HG03196 (cell line): ENCODE data around the gene PARD3B.

Experiments
- ATAC-seq: cut with Tn5 transposase; IDR thresholded peaks from one replicate; pipeline ENCODE4 v1.9.1; 2021; ENCODE audit not compliant: unreplicated experiment

The PARD3B gene

DNA sequence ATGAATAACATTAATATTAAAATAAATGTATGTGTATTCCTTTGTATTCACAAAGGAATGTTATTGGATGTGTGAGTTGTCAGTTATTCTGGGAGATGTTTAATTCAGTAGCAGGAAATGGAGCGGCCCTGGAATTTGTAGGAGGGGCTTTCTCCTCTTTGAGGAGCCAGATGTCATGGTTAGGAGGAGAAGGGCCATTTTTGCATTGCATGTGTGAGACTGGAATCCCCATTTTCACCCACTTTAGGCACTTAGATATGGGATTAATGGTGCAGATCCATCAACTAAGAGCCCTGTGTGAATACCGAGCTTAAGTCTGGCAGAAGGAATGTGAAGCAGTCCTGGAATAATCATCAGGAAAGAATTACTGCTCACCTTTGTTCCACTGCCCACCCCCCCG, 439.2 kb downstream of the PARD3B start:
- no peak for ATAC-seq

DNA sequence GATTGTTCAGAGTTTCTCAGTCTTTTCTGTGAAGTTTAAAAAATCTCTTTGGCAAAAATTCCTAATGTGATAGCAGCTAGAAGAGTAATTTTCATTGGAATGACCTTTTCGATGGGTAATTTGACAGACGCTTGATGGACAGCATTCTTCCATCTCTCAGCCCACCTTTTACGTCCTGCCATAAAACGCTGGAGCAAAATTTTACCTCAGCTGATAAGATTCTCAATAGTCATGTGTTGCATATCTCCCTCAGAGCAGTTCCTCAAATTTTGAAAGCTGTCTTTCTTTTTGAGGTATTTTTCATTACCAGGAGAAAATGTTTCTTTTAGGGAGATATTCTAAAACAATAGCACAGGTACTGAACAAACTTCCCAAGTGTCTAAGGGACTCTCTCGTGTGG, 441.4 kb downstream of the PARD3B start:
- no peak for ATAC-seq

DNA sequence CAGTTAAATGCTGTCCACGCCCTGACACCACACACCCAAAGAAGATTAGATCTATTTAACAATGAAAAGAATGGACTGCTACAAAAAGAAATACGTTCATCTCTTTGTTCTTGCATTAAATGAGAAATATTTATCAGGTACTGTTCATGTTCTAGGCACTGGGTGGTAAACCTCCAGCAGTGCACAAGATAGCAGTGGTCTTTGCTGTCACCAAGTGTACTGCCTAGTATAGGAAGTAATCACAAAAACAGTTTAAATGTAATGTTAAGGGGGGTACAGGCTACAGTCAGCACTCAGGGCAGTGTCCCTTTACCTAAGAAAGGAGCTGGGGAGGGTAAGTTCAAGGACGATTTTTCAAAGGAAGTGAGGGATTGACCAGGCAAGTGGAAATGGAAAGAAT, 443.6 kb downstream of the PARD3B start:
- ATAC-seq, result no peak

DNA sequence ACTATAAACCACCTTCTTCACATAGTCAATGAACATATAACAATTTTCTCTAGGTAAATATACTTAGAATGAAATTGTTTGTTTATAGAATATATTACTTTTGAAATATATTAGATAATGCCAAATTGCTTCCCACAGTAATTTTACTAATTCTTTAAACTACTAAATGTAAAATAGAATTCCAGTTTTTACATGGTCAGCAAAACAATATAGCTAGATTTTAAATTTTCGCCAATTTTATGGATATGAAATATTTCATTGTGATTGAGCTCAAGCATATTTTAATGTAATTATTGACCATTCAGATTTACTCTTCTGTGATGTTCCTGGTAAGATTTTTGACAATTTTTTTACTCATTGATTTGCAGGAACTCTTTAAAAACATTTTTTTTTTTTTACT, 444.6 kb downstream of the PARD3B start:
- ATAC-seq, result no peak

DNA sequence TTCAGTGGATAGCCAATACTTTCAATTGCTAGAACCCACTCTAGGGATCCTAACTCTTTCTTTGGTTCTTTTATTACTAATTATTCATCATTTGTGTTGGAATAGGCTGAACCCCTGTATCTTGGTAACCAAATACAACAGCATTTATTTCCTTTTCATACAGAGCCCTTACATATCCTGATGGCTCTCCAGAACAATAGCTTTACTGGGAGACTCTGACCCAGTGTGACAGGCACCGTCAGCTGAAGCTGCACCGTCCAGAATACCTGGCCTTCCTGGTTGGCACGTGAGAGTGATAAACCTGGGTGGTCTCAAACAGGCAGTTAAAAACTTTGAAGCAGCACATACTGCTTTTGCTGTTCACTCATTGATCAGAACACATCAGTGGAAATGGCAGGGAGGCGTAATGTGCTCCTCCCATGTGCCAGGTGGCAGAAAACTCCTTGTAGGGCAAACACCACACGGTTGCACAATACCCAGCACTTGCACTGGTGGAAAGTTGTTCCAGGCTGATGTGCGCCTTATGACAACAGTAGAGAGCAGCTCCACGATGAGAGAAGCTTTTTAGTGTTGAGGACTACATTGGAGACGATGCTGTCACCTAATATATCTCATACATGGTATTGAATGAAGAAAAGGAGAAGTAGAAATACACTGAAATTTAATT, 456.2 kb downstream of the PARD3B start:
- ATAC-seq, result no peak

DNA sequence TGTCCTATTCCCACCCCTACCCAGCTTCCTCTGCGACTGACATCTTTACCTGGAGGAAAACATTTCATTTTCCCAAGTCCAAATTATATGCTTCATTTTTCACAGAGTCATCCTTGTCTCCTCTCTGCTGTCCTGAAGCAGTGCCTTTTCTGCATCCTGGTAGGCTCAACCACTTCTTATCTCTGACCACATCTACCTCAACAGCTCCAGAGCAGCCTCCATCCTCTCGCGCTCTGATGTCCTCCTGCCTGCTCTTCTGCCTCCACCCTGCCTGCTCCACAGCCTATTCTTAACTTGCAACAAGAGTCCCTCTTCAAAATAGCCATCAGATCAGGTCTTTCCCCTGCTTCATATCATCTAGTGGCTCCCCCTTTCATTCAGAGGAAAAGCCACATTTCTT, 457.1 kb downstream of the PARD3B start:
- no peak for ATAC-seq

DNA sequence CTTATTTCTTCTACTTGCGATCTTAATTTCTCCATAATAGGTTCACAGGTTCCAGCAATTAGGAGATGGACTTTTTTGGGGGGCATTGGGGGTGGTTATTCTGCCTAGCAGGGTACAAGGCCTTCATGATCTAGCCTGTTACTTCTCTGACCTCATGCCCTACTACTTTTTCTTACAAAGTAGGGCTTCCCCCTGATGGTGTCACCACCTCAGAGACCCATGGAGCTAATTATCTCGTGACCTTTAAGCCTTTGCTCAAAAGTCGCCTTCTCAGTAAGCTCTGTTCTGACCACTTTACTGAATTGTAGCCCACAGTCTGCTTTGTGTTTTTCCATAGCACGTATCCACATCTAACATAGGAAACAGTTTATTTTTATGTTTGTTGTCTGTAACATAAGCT, 458.0 kb downstream of the PARD3B start:
- ATAC-seq, result no peak

DNA sequence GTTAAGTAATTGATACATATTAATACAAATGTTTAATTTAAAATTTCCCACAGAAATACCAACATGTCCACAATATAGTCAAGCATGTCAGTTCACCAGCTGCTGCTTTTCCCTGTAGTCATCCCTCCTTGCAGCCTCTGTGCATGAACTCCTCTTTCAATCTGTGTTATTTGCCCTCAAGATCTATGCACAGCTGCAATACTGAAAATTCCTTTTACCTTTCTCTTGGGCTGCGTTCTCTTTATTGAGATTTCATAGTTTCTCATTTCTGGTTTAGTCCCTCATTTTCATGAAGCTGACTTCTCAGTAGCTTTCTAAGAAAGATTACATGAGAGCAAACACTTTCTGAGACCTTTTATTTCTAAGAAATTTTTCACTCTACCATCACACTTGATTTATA, 464.9 kb downstream of the PARD3B start:
- ATAC-seq, result no peak

DNA sequence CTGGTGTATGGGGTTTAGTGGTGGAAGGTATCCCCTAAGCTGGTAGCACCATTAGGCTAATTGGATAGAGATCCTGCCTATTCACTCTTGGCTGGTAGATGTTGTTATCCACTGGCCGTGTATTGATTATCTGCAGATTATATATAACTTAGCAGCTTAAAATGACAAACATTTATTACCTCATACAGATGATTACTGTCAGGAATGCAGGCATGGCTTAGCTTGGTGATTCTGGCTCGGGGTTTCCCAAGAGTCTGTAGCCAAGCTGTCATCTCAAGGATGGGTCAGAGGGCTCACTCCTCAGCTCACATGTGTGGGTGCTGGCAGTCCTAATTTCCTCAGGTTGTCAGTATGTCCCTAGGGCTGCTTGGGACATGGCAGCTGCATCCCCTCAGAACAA, 465.8 kb downstream of the PARD3B start:
- no peak for ATAC-seq

DNA sequence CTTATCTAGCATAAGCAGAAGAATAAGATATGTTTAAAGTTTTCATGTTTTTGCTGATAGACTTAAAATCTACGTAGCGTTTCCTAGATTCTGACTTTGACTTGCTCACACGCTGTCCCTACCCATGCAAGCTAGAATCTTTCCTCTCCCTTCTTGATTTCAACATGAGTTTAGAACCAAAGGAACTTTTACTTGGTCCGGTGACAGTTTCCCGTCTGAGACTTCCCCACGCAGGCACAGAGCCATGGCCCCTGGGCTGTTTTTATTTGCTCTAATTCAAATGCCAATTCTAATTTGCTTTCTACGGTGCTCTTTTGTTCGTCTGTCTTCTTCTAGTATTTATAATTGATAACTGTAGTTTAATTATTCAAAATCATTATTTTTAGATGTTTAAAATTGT, 467.7 kb downstream of the PARD3B start:
- ATAC-seq, result no peak

DNA sequence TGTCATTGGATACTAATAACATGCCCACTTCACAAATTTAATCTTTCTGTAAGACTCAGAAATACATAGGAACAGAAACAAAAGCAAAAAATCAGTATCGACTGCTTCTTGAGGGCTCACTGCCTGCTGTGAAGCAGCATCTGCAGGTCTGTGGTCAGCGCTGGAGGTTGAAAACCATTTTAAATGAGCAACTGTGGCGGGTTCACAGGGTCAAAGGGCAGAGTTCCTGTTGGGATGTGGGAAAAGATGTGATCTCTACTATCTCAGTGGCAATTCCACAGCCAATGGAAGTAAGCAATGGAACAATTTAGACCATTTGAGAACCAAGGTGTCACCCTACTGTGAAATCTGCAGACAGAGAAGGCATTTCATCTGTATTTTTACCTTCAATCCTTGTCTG, 468.3 kb downstream of the PARD3B start:
- ATAC-seq, result no peak

DNA sequence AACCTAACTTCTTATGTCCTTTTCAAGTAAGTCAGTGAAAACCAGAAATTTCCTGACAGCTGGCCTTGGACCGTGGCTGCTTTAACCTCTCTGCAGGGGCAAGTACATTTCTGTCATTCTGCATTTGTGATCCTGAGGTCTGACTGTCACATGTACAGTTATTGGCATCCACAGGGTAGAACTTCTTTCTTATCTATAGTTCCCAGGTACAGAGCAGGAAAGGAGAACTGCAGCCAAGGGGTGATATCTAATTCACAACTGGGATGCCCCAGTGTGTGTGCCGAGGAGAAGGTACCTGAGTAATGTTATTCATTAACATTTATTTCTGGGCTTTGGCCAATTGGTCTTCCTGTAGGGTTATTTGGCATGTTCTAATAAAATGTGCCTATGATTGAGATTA, 468.9 kb downstream of the PARD3B start:
- ATAC-seq, result no peak

DNA sequence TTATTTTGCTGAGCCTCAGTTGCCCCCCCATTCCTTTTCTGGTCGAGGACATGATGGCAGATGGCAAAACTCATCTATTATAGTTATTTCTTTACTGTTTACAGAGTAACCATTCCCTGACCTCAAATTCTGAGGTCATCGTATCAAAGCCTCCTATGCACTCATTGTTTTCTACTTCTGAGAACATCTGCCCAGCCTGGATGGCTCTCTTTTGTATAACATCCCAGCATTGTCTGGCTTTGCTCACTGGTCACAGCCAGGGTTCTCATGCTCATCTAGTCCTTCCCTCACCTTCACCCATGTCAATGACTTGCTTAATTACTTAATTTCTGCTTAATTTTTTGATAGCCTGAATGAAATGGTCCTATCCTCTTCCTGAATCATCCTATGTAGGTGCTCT, 472.1 kb downstream of the PARD3B start:
- ATAC-seq, result no peak

DNA sequence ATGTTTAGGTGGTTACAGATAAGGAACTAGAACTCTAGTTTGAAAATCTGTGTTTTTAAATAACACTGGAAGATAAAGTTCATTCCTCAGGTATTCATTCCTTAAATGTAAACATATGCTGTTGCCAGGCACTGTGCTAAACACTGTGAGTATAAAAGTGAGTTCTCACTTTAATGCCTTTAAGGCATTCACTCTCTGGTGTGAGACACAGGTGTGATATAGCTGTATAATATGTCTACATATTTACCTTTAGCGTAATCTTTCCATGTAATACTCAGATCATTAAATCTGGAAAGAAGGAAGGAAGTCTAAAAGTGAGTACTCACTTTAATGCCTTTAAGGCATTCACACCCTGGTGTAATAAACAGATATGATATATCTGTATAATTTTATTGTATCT, 472.6 kb downstream of the PARD3B start:
- no peak for ATAC-seq

DNA sequence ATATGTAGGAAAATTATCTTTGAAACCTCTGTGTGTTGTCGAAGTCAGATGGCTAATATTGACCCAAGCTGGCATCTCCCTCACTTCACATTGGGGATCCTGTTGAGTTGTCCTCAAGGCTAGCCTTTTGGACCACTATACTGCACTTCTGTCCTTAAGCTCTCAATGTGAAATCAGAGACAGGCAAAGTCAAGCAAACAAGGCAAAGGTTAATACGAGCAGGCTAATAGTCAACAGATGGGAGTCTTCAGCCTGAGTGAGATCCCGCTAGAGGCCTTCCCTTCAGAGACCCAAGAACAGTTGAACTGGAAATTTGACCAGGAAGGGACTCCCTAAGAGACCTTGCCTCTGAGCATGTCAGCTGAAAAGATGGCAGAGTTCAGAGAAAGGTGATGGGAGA, 475.4 kb downstream of the PARD3B start:
- no peak for ATAC-seq

DNA sequence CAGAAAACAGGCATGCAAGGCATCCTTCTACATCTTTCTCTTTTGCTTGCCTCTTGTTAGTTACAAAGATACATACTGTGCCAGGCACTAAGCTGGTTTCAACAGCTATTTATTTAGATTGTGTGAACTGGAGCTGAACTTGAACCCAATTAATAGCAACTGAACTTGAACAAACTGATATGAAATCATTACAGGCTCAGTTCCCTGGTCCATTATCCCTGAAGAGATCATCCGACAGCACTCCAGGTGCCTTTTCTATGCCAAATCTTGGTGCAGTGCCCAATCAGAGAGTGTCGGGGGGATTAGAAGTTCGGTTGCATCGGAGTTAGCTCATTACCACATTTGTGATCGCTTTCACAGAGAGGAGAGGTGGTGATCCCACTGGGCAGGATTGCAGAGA, 477.6 kb downstream of the PARD3B start:
- no peak for ATAC-seq

DNA sequence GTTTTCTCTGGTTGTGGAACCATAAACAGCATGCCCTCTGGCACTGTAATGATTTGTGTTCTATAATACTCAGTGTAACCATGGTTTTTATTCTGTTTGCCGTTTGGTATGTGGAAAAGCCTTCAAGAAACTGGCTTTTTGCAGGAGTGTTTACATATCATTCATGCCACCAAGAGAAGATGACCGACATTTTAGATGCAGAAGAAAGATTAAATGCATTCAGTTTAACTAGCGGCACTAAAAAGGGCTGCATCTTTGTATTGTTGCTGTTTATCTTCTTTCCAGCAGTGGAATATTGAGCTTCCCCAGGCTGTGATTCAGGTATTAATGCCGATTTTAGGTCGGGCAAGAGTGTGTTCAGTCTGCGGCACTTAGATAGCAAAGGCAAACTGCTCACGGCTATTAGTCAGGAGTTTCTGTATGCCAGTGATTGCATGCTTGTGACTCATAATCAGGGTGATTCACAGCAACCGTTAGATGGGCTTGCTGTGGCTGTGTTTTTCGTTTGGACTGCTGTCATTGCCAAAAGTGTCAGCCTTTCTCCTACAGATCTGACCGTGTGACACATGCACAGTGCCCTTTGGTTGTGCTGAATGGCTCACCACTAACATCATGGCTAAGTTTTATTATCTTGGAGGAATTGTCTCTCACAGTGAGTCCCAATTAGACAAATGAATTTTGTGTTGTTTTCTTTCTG, 479.7 kb downstream of the PARD3B start:
- no peak for ATAC-seq

DNA sequence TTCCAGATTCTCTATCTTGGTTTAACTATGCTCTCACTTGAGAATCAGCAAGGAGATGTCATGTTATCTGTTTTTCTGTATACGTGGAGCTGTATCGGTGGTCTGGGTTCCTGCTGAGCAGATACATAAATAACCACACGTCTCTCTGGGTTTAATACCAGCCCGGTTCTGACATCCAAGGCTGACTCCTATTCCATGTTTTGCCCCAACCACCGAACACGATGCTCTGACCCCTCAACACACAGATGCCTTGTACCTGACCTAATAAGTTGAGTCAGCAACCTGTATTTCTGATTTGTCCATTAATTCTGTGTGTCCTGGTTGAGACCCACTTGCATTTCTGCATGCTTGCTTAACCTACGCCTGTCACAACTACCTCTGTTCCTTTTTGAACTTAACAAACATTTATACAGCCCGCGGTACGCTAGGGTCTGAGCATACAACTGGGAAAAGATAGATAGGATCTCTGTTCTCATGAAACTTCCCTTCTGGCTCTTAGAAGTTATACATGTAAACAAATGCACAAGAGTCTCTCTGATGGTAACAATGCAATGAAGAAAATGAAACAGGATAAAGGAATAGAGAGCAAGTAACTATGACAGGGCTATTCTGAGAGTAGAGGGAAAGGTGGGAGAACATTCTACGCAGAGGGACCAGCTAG, 480.4 kb downstream of the PARD3B start:
- no peak for ATAC-seq

DNA sequence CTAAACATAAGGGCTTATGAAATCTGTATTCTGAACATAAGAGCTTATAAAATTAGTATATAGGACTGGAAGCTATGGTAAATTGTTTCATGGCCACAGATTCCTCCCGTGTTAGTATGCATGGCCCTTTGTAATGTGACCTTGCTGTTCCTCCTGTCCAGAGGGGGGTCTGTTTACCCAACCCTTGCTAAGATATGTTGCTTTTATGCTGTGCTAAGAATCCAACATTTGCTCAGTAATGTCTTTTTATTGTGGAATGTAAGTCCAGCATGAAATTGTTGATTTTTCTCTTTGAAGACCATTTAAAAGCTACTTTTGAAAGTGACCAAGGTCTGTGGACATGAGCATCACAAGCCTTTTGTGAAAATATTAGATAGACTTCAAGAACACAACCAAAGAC, 485.4 kb downstream of the PARD3B start:
- no peak for ATAC-seq

DNA sequence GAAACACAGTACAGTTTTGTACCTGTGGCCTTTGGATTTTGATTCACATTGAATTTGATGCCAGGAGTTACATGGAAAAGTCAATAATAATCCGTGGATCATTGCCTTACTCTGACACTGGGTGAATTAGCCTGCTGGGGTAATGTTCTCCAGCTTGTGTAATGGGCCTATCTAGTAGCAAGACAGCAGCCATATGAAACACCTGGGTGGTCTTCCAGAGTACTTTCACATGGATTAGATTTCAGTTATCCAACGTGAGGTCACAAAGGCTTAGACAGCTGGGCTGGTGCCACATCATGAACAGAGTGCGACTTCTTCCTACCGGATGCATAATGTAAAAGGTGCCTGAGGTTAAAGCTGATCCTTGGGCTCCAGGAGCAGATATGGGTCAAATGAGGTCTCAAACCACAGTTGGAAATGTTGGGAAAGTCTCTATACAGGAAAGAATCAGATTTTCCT, 486.8 kb downstream of the PARD3B start:
- ATAC-seq, result no peak

DNA sequence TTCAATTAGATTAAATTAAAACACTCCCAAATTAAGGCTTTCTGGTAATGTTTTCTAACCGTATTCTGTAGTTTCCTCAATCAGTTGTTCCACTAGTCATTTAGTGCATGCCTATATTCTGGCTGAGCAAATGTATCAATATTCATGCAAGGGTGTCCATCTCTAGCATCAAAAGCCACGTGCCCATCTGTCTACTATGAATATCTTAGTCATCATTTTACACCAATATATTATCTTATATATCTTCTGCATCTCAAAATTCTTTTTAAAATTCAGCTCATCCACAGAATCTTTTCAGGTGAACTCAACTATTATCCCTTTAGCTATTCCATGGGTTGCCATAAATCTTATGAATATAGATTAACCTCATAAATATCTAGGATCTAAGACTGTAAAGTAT, 488.2 kb downstream of the PARD3B start:
- ATAC-seq, result no peak

DNA sequence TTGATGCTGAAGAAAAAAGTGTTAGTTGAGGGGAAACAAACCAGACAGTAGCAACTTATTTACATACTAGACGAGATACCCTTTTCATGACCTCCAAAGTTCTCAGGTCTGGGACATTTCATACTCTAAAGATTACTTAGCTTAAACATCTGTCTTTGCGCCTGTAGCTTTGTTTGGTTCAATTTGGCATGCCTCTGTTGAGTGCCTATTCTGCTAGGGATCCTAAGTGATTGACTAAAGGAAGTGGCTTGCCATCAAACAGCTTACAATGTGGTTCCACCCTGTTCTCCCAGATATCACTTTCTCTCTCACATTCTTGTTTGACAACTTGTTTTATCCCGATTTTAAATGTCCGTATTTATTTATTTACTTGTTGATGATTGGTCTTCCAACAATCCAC, 488.8 kb downstream of the PARD3B start:
- ATAC-seq, result no peak
